ENCODE data around the gene SUPT4H1. TPM values are rescaled to one million over a fixed set of nuclear protein-coding genes. Genes with fewer than 3 reads are reported as not detected.
A peak's percentile ranks its signal among the peaks of the same experiment; 100 is the strongest.

Gene SUPT4H1
- total RNA-seq, 1 donor = 49.9 TPM

DNA sequence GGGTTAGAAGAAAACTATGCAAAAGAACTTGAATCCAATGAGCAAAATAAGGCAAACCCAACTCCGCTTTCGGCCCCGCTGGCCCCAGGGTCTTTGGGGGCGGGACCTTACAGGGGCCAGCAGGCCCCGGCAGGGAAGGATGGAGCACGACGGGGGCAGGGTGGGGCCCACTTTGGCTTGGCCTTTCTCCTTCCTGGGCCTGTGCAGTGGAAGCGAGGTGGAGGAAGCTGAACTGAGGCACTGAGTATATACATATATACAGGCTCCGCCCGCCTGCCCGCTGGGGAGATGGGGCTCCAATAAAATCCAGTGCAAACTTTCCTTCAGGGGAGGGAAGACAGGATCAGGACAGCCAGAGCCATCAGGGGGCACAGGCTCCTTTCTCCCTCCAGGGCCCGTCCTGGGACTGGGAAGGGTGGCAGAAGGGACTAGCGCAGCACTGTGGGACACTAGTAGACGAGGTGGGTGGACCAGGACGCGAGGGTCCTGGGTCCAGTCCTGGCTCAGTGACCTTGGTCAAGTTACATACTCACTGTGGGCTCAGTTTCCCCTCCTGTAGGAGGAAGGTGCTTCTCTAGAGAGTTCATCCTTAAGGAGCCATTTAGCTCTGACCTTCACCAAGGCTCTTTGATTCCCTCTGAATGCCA is 50.4 kb downstream of the SUPT4H1 start:
- peak; percentile 43 for DNase-seq (ENCODE audit: insufficient read length, low spot score, missing footprints)
- Histone ChIP-seq H3K4me1 (ENCODE audit: insufficient read depth, low read length) (no peaks in the 10 kb centered on the region), H3K4me2 (ENCODE audit: insufficient read depth, low read length) (no peak overlapping the region), H3K27me3 (ENCODE audit: insufficient read depth, low read length) (no peaks in the 10 kb centered on the region), H3K79me2 (ENCODE audit: insufficient read depth, low read length) (no peaks in the 10 kb centered on the region), H3K36me3 (ENCODE audit: insufficient read depth, low read length) (no peaks in the 10 kb centered on the region), H3K27ac (ENCODE audit: low read depth, low read length) (no peak overlapping the region), H3K4me3 (ENCODE audit: insufficient read depth, low read length) (no peak overlapping the region), H4K20me1 (ENCODE audit: insufficient read depth, low read length) (no peaks in the 10 kb centered on the region), H3K9me3 (ENCODE audit: low read depth, low read length) (no peaks in the 10 kb centered on the region), H2AFZ (ENCODE audit: low read length) (no peak overlapping the region)
- TF ChIP-seq, protein P1, sequence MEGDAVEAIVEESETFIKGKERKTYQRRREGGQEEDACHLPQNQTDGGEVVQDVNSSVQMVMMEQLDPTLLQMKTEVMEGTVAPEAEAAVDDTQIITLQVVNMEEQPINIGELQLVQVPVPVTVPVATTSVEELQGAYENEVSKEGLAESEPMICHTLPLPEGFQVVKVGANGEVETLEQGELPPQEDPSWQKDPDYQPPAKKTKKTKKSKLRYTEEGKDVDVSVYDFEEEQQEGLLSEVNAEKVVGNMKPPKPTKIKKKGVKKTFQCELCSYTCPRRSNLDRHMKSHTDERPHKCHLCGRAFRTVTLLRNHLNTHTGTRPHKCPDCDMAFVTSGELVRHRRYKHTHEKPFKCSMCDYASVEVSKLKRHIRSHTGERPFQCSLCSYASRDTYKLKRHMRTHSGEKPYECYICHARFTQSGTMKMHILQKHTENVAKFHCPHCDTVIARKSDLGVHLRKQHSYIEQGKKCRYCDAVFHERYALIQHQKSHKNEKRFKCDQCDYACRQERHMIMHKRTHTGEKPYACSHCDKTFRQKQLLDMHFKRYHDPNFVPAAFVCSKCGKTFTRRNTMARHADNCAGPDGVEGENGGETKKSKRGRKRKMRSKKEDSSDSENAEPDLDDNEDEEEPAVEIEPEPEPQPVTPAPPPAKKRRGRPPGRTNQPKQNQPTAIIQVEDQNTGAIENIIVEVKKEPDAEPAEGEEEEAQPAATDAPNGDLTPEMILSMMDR (IDR thresholded peaks at IDR 0.05; ENCODE audit: extremely low read depth, low read depth, low read length) = no peak

DNA sequence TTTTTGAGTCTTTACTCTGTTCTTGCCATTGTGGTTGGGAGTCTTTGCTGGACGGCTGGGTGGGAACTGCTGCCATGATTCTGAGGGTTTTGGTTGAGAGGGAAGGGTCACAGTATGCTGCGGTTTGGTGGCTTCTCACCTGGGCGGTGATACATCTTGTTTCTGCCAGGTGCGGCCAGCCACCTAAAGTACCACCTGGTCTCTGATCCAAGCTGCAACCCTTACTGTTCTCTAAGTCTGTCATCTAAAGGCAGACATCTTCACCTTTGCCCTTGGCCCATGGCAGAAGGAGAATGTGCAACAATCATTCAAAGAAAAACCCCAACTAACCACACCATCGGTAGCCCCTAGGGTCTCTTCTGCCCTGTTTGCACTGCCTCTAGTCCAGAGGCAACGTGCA is 51.7 kb downstream of the SUPT4H1 start:
- H3K79me2 ChIP-seq (ENCODE audit: insufficient read depth, low read length) = no peaks in the 10 kb centered on the region
- TF ChIP-seq, protein P1 (IDR thresholded peaks at IDR 0.05; ENCODE audit: extremely low read depth, low read depth, low read length) = no peak
- no peak overlapping the region for H3K4me2 ChIP-seq (ENCODE audit: insufficient read depth, low read length)
- no peaks in the 10 kb centered on the region for H3K27me3 ChIP-seq (ENCODE audit: insufficient read depth, low read length)
- no peaks in the 10 kb centered on the region for H3K9me3 ChIP-seq (ENCODE audit: low read depth, low read length)
- H3K4me3 ChIP-seq (ENCODE audit: insufficient read depth, low read length) = no peak overlapping the region
- H2AFZ ChIP-seq (ENCODE audit: low read length) = no peak overlapping the region
- no peak for DNase-seq (ENCODE audit: insufficient read length, low spot score, missing footprints)
- no peak overlapping the region for H3K27ac ChIP-seq (ENCODE audit: low read depth, low read length)
- H3K4me1 ChIP-seq (ENCODE audit: insufficient read depth, low read length) = no peaks in the 10 kb centered on the region
- no peaks in the 10 kb centered on the region for H3K36me3 ChIP-seq (ENCODE audit: insufficient read depth, low read length)
- no peaks in the 10 kb centered on the region for H4K20me1 ChIP-seq (ENCODE audit: insufficient read depth, low read length)

Small RNA genes lying within 50 kb of the gene (small RNA-seq; reads per million reads assigned to genes)
- gene MIR4736 = not detected

Other genes with a start within 250 kb of the SUPT4H1 start
- gene OR4D1, start 203.8 kb downstream of the SUPT4H1 start, total RNA-seq = not detected in 2 replicates
- gene OR4D2, start 185.2 kb downstream of the SUPT4H1 start, total RNA-seq = not detected in 2 replicates
- not detected in 2 replicates for gene EPX, start 159.5 kb downstream of the SUPT4H1 start, total RNA-seq
- gene MKS1, start 132.9 kb downstream of the SUPT4H1 start, total RNA-seq = 9.7 and 11.2 TPM in 2 replicates
- gene LPO, start 113.6 kb downstream of the SUPT4H1 start, total RNA-seq = under 0.01 TPM in 1 of 2 replicates, not detected in the other
- gene MPO, start 71.3 kb downstream of the SUPT4H1 start, total RNA-seq = under 0.01 TPM in 1 of 2 replicates, not detected in the other
- 3.8 and 4.3 TPM in 2 replicates for gene TSPOAP1, start 23.4 kb downstream of the SUPT4H1 start, total RNA-seq
- gene RNF43, start 65.3 kb upstream of the SUPT4H1 start, total RNA-seq = under 0.01 TPM in 2 replicates
- gene HSF5, start 136.2 kb upstream of the SUPT4H1 start, total RNA-seq = under 0.01 TPM in 2 replicates
- gene MTMR4, start 162.4 kb upstream of the SUPT4H1 start, total RNA-seq = 43.6 and 51.4 TPM in 2 replicates

All from osteoblast (primary cell).